Measurements from ENCODE around the gene WFDC9.
"Not testable (repeated sequence)": the region's sequence is repeated elsewhere in the genome, so short reads cannot be mapped to it uniquely, and the experiment has no call there.

WFDC9 gene

DNA sequence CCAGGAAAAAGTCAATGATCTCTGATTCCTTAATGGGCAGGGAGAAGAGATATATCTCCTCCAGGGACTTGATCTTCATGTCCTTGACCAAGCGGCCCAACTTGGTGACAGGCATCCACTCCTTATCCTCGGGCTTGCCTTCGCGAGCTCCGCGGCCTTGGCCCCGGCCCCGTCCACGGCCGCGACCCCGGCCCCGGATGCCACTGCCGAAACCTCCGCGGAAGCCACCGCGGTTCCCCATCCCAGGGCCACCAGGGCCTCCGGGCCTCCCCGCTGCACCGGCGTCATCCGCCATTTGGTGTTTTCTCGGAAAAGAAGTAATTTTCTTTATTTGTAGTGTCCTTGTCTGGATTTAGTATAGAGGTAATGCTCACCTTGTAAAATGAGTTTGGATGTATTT lies 10.0 kb upstream of the WFDC9 start:
- not testable (repeated sequence) for H3K9ac ChIP-seq (ENCODE audit: low read length in 5 of 5); H3K4me1 ChIP-seq (ENCODE audit: control insufficient read depth in 5 of 5, insufficient read depth in 5 of 5, low read length in 5 of 5); H3K36me3 ChIP-seq (ENCODE audit: control insufficient read depth in 5 of 5, insufficient read depth in 5 of 5, low read length in 5 of 5); H3K4me3 ChIP-seq (ENCODE audit: low read depth in 1 of 5, low read length in 5 of 5); H3K27ac ChIP-seq (ENCODE audit: low read depth, low read length); H3K9me3 ChIP-seq (ENCODE audit: control insufficient read depth in 5 of 5, low read length in 5 of 5); H3K27me3 ChIP-seq (ENCODE audit: control insufficient read depth in 5 of 5, insufficient read depth in 4 of 5, low read length in 5 of 5)

DNA sequence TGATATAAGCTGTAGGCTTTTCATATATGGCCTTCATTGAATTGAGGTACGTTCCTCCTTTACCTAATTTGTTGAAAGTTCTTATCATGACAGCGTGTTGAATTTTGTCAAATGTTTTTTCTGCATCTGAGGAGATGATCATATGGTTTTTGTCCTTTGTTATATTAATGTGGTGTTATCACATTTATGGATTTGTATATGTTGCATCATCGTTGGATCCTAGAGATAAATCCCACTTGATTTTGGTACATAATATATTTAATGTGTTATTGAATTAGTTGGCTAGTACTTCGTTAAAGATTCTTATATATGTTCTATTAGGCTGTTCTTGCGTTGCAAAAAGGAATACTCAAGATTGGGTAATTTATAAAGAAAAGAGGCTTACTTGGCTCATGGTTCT lies 8.6 kb upstream of the WFDC9 start:
- no peak overlapping the region for H3K4me3 ChIP-seq (ENCODE audit: low read depth in 1 of 5, low read length in 5 of 5)
- no peak overlapping the region for H3K9ac ChIP-seq (ENCODE audit: low read length in 5 of 5)
- no peaks in the 10 kb centered on the region for H3K4me1 ChIP-seq (ENCODE audit: control insufficient read depth in 5 of 5, insufficient read depth in 5 of 5, low read length in 5 of 5)
- H3K27ac ChIP-seq (ENCODE audit: low read depth, low read length), result no peak overlapping the region
- no peaks in the 10 kb centered on the region for H3K36me3 ChIP-seq (ENCODE audit: control insufficient read depth in 5 of 5, insufficient read depth in 5 of 5, low read length in 5 of 5)
- H3K27me3 ChIP-seq (ENCODE audit: control insufficient read depth in 5 of 5, insufficient read depth in 4 of 5, low read length in 5 of 5), result no peaks in the 10 kb centered on the region
- H3K9me3 ChIP-seq (ENCODE audit: control insufficient read depth in 5 of 5, low read length in 5 of 5), result no peaks in the 10 kb centered on the region

DNA sequence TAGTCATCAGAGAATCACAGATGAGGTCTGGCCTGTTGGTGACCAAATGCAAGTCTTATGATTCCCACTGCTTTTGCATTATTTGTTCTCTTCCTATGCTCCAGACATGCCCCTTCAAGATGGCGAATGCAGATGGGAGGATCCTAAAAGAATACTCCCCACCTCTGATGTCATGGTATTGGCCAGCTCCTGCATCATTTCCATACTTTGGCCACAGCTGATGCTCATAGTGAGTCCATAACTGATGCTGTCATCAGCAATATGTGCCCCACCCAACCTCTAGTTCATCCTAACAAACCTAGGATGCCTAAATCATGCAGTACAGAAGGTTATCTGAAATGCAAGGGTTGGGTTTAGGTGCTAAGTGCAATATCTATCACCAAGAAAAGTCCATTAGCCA lies 5.4 kb upstream of the WFDC9 start:
- H3K27ac ChIP-seq (ENCODE audit: low read depth, low read length), result no peak overlapping the region
- H3K9ac ChIP-seq (ENCODE audit: low read length in 5 of 5), result no peak overlapping the region
- no peak overlapping the region for H3K4me3 ChIP-seq (ENCODE audit: low read depth in 1 of 5, low read length in 5 of 5)
- H3K36me3 ChIP-seq (ENCODE audit: control insufficient read depth in 5 of 5, insufficient read depth in 5 of 5, low read length in 5 of 5), result no peaks in the 10 kb centered on the region
- H3K9me3 ChIP-seq (ENCODE audit: control insufficient read depth in 5 of 5, low read length in 5 of 5), result no peaks in the 10 kb centered on the region
- no peaks in the 10 kb centered on the region for H3K4me1 ChIP-seq (ENCODE audit: control insufficient read depth in 5 of 5, insufficient read depth in 5 of 5, low read length in 5 of 5)
- peaks cover 0 to 3% (median 0%) of the 10 kb centered on the region in 5 donors for H3K27me3 ChIP-seq (ENCODE audit: control insufficient read depth in 5 of 5, insufficient read depth in 4 of 5, low read length in 5 of 5)

DNA sequence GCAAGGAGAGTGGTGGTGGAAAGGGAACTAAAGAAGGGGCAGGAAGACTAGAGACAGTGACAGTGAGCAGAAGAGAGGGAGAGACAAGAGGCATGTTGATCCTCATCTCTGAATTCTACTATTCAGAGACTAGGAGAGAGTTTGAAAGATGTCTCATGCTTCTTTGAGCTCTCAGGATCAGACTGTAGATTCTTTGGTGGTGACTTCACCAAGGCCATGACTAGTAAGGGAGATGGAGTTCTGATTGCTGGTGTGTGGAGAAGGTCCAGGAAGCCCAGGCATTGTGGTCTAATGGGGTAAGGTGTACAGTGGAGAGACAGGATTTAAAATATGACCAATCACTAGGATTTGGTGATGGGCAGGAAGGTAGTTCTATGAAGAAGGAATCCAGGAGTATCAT lies 713 bp downstream of the WFDC9 start:
- Histone ChIP-seq H3K27ac (ENCODE audit: low read depth, low read length) (no peak overlapping the region), H3K27me3 (ENCODE audit: control insufficient read depth in 5 of 5, insufficient read depth in 4 of 5, low read length in 5 of 5) (peaks cover 0 to 6% (median 2%) of the 10 kb centered on the region in 5 donors), H3K9me3 (ENCODE audit: control insufficient read depth in 5 of 5, low read length in 5 of 5) (no peaks in the 10 kb centered on the region), H3K4me1 (ENCODE audit: control insufficient read depth in 5 of 5, insufficient read depth in 5 of 5, low read length in 5 of 5) (peaks cover 0 to 4% (median 0%) of the 10 kb centered on the region in 5 donors), H3K36me3 (ENCODE audit: control insufficient read depth in 5 of 5, insufficient read depth in 5 of 5, low read length in 5 of 5) (no peaks in the 10 kb centered on the region), H3K4me3 (ENCODE audit: low read depth in 1 of 5, low read length in 5 of 5) (no peak overlapping the region), H3K9ac (ENCODE audit: low read length in 5 of 5) (no peak overlapping the region)

DNA sequence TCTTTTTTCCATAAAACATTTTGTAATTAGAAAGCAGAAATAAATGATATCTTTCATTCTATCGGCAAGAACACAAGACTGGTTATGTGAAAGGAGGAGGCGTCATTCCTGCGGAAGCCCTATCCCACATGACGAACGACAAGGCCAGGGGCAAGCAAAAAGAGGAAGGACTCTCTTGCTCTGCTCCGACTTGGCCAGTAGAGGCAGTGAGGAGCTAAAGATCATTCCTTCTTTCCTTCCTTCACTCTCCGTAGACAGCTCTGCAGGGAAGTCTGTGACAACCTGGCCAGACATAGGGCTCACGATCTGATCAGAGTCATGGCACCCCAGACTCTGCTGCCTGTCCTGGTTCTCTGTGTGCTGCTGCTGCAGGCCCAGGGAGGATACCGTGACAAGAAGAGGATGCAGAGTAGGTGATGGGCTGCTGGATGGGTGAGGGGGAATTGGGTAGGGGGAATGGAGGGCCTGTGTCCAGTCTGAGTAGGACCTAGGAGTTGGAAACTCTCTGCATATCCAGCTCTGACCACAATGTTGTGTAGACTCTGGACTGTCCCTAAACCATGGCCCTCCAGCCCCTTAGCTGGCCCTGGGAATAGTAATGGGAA lies 1.5 kb downstream of the WFDC9 start, which contains the start of gene WFDC10A:
TSS of gene WFDC10A (plus strand) at position 244 of the 605 bp plus-strand sequence. CDS start at position 319, 75 bp downstream.
- H3K4me1 ChIP-seq (ENCODE audit: control insufficient read depth in 5 of 5, insufficient read depth in 5 of 5, low read length in 5 of 5), result peaks cover 0 to 4% (median 0%) of the 10 kb centered on the region in 5 donors
- H3K36me3 ChIP-seq (ENCODE audit: control insufficient read depth in 5 of 5, insufficient read depth in 5 of 5, low read length in 5 of 5), result no peaks in the 10 kb centered on the region
- H3K4me3 ChIP-seq (ENCODE audit: low read depth in 1 of 5, low read length in 5 of 5), result no peak within 1 kb of the TSS
- H3K9me3 ChIP-seq (ENCODE audit: control insufficient read depth in 5 of 5, low read length in 5 of 5), result no peaks in the 10 kb centered on the region
- H3K27me3 ChIP-seq (ENCODE audit: control insufficient read depth in 5 of 5, insufficient read depth in 4 of 5, low read length in 5 of 5), result peaks cover 0 to 6% (median 2%) of the 10 kb centered on the region in 5 donors
- no peak within 1 kb of the TSS for H3K27ac ChIP-seq (ENCODE audit: low read depth, low read length)
- H3K9ac ChIP-seq (ENCODE audit: low read length in 5 of 5), result no peak within 1 kb of the TSS

DNA sequence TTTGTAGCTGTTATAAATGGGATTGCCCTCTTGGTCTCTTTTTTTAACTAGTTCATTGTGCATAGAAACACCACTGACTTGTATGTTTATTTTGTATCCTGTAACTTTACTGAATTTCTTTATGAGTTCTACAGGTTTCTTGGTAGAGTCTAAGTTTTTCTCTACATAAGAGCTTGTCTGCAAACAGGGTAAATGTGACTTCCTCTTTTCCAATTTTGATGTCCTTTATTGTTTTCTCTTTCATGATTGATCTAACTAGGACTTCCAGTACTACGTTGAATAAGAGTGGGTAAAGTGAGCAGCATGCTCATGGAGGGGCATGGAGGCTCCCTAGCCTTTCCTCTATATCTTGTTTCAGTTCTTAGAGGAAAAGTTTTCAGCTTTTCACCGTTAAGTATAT lies 4.5 kb downstream of the WFDC9 start:
- H3K27me3 ChIP-seq (ENCODE audit: control insufficient read depth in 5 of 5, insufficient read depth in 4 of 5, low read length in 5 of 5), result peaks cover 0 to 6% (median 0%) of the 10 kb centered on the region in 5 donors
- H3K4me1 ChIP-seq (ENCODE audit: control insufficient read depth in 5 of 5, insufficient read depth in 5 of 5, low read length in 5 of 5), result peaks cover 0 to 4% (median 0%) of the 10 kb centered on the region in 5 donors
- no peak overlapping the region for H3K27ac ChIP-seq (ENCODE audit: low read depth, low read length)
- H3K9ac ChIP-seq (ENCODE audit: low read length in 5 of 5), result no peak overlapping the region
- no peak overlapping the region for H3K4me3 ChIP-seq (ENCODE audit: low read depth in 1 of 5, low read length in 5 of 5)
- H3K36me3 ChIP-seq (ENCODE audit: control insufficient read depth in 5 of 5, insufficient read depth in 5 of 5, low read length in 5 of 5), result no peaks in the 10 kb centered on the region
- H3K9me3 ChIP-seq (ENCODE audit: control insufficient read depth in 5 of 5, low read length in 5 of 5), result no peaks in the 10 kb centered on the region

DNA sequence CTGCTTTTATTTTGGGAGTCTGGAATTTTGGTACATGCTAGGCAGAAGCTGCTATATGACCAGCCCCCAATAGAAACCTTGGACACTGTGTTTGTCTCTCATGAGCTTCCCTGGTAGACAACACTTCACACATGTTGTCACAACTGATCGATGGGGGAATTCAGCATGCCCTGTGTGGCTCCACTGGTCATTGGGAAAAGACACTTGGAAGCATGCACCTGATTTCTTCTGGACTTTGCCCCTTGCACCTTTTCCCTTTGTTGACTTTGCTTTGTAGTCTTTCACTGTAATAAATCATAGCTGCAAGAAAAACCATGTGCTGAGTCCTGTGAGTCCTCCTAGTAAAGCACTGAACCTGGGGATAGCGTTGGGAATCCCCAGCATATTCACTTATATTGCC lies 9.5 kb downstream of the WFDC9 start:
- Histone ChIP-seq H3K27me3 (ENCODE audit: control insufficient read depth in 5 of 5, insufficient read depth in 4 of 5, low read length in 5 of 5) (no peaks in the 10 kb centered on the region), H3K9ac (ENCODE audit: low read length in 5 of 5) (no peak overlapping the region), H3K36me3 (ENCODE audit: control insufficient read depth in 5 of 5, insufficient read depth in 5 of 5, low read length in 5 of 5) (no peaks in the 10 kb centered on the region), H3K9me3 (ENCODE audit: control insufficient read depth in 5 of 5, low read length in 5 of 5) (no peaks in the 10 kb centered on the region), H3K4me1 (ENCODE audit: control insufficient read depth in 5 of 5, insufficient read depth in 5 of 5, low read length in 5 of 5) (no peaks in the 10 kb centered on the region), H3K4me3 (ENCODE audit: low read depth in 1 of 5, low read length in 5 of 5) (no peak overlapping the region), H3K27ac (ENCODE audit: low read depth, low read length) (no peak overlapping the region)

DNA sequence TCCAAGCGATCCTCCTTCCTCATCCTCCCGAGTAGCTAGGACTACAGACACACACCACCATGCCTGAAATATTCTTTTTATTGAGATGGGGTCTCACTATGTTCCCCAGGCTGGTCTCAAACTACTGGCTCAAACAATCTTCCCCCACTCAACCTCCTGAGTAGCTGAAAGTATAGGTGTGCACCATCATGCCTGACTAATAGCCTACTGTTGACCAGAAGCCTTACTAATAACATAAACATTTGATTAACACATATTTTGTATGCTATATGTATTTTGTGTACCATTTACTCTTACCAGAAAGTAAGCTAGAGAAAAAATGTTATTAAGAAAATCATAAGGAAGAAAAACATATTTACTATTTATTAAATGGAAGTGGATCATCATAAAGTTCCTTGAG lies 13.5 kb downstream of the WFDC9 start:
- H3K4me1 ChIP-seq (ENCODE audit: control insufficient read depth in 5 of 5, insufficient read depth in 5 of 5, low read length in 5 of 5), result no peaks in the 10 kb centered on the region
- no peaks in the 10 kb centered on the region for H3K9me3 ChIP-seq (ENCODE audit: control insufficient read depth in 5 of 5, low read length in 5 of 5)
- no peak overlapping the region for H3K27ac ChIP-seq (ENCODE audit: low read depth, low read length)
- H3K4me3 ChIP-seq (ENCODE audit: low read depth in 1 of 5, low read length in 5 of 5), result no peak overlapping the region
- peaks cover 0 to 3% (median 0%) of the 10 kb centered on the region in 5 donors for H3K27me3 ChIP-seq (ENCODE audit: control insufficient read depth in 5 of 5, insufficient read depth in 4 of 5, low read length in 5 of 5)
- H3K9ac ChIP-seq (ENCODE audit: low read length in 5 of 5), result no peak overlapping the region
- H3K36me3 ChIP-seq (ENCODE audit: control insufficient read depth in 5 of 5, insufficient read depth in 5 of 5, low read length in 5 of 5), result no peaks in the 10 kb centered on the region

DNA sequence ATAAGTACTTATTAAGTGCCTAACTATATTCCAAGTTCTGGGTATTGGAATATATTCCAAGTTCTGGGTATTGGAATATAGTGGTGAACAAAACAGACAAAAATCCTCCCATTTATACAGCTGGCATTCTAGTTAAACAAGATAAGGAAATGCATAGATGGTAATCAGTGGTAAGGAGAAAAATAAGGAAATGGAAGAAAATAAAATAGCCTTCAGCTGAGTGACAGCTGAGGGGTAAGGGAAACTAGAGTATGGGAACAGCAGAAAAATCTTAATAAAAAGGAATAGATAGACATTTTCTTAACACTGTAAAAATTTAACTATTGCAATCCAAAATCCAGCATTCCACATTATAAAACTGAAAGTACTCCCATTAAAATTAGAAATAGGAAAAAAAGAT lies 18.8 kb downstream of the WFDC9 start:
- H3K27me3 ChIP-seq (ENCODE audit: control insufficient read depth in 5 of 5, insufficient read depth in 4 of 5, low read length in 5 of 5), result peaks cover 0 to 3% (median 0%) of the 10 kb centered on the region in 5 donors
- no peak overlapping the region for H3K4me3 ChIP-seq (ENCODE audit: low read depth in 1 of 5, low read length in 5 of 5)
- no peak overlapping the region for H3K9ac ChIP-seq (ENCODE audit: low read length in 5 of 5)
- H3K36me3 ChIP-seq (ENCODE audit: control insufficient read depth in 5 of 5, insufficient read depth in 5 of 5, low read length in 5 of 5), result no peaks in the 10 kb centered on the region
- no peaks in the 10 kb centered on the region for H3K4me1 ChIP-seq (ENCODE audit: control insufficient read depth in 5 of 5, insufficient read depth in 5 of 5, low read length in 5 of 5)
- no peak overlapping the region for H3K27ac ChIP-seq (ENCODE audit: low read depth, low read length)
- peaks cover 0 to 2% (median 0%) of the 10 kb centered on the region in 5 donors for H3K9me3 ChIP-seq (ENCODE audit: control insufficient read depth in 5 of 5, low read length in 5 of 5)

DNA sequence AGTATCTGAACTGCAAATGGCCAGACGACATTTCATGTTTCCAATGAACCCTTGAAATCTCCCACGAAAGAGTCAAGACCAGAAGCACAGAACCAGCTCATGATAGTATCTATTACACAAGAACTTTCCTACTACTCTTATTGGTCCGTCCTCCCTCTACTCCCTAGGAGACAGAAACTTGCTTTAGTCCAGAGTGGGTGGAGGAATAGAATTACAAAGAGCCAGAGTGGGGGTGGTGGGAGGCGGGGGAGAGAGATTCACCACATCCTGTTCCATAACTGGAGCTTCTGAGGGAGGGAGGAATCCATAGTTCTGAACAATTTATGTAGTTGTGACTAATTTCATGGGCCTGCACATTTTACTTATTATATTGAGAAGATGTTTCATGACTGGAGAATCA lies 20.0 kb downstream of the WFDC9 start:
- Histone ChIP-seq H3K4me1 (ENCODE audit: control insufficient read depth in 5 of 5, insufficient read depth in 5 of 5, low read length in 5 of 5) (no peaks in the 10 kb centered on the region), H3K27ac (ENCODE audit: low read depth, low read length) (no peak overlapping the region), H3K27me3 (ENCODE audit: control insufficient read depth in 5 of 5, insufficient read depth in 4 of 5, low read length in 5 of 5) (peaks cover 0 to 3% (median 0%) of the 10 kb centered on the region in 5 donors), H3K9me3 (ENCODE audit: control insufficient read depth in 5 of 5, low read length in 5 of 5) (peaks cover 0 to 3% (median 2%) of the 10 kb centered on the region in 5 donors), H3K36me3 (ENCODE audit: control insufficient read depth in 5 of 5, insufficient read depth in 5 of 5, low read length in 5 of 5) (no peaks in the 10 kb centered on the region), H3K4me3 (ENCODE audit: low read depth in 1 of 5, low read length in 5 of 5) (no peak overlapping the region), H3K9ac (ENCODE audit: low read length in 5 of 5) (no peak overlapping the region)
